H1 (cell line): ENCODE measurements around the gene CCDC9B. TPM values are rescaled to one million over a fixed set of nuclear protein-coding genes. Genes with fewer than 3 reads are reported as not detected.

Experiments
- CBX5 ChIP-seq: fragments of 300-800, 300-1000 bp; sonication (generic); IDR thresholded peaks from 2 replicates; pipeline ENCODE4 v1.7.1; 2016; ENCODE audit warnings: antibody characterized with exemption, low read length, low read depth
- CEBPB ChIP-seq: IDR thresholded peaks from 2 replicates; pipeline ENCODE4 v1.6.1; 2012; ENCODE audit warnings: low read depth, low read length
- CHD2 ChIP-seq: IDR thresholded peaks from 2 replicates; pipeline ENCODE4 v1.6.1; 2012; ENCODE audit warnings: low read length, improper control_type of control experiment
- EGR1 ChIP-seq: IDR thresholded peaks from 2 replicates; pipeline ENCODE4 v1.6.1; 2011; ENCODE audit warnings: low read depth, low read length, borderline replicate concordance
- KDM1A ChIP-seq: fragments of 200-600, 300-600 bp; sonication (generic); IDR thresholded peaks from 2 replicates; pipeline ENCODE4 v1.7.1; 2016; ENCODE audit warnings: mild to moderate bottlenecking, low read length, borderline replicate concordance
- MAFK ChIP-seq: IDR thresholded peaks from 2 replicates; pipeline ENCODE4 v1.6.1; 2012; ENCODE audit warnings: low read depth, mild to moderate bottlenecking, improper control_type of control experiment, low read length
- NANOG ChIP-seq: IDR thresholded peaks from 2 replicates; pipeline ENCODE4 v1.6.1; 2011; ENCODE audit warnings: low read length, low read depth, mild to moderate bottlenecking, inconsistent platforms; ENCODE audit not compliant: insufficient read depth, poor library complexity, severe bottlenecking
- RAD21 ChIP-seq, 2 experiments: IDR thresholded peaks in 1 of 2; conservative IDR thresholded peaks in 1 of 2; 2 replicates each; pipeline ENCODE4 v1.6.1; 2011; ENCODE audit warnings: low read depth in 2 of 2, low read length in 2 of 2, improper control_type of control experiment in 1 of 2, inconsistent platforms in 1 of 2, mild to moderate bottlenecking in 1 of 2, moderate library complexity in 1 of 2
- SP1 ChIP-seq: IDR thresholded peaks from 2 replicates; pipeline ENCODE4 v1.6.1; 2011; ENCODE audit warnings: low read depth, low read length
- SRF ChIP-seq: IDR thresholded peaks from 2 replicates; pipeline ENCODE4 v1.6.1; 2011; ENCODE audit warnings: mild to moderate bottlenecking, low read depth, low read length, moderate library complexity
- TAF1 ChIP-seq: IDR thresholded peaks from 2 replicates; pipeline ENCODE4 v1.6.1; 2011; ENCODE audit warnings: mild to moderate bottlenecking, low read depth, low read length
- TAF7 ChIP-seq: optimal IDR thresholded peaks from 2 replicates; pipeline ENCODE3; 2011; ENCODE audit warnings: low read depth, mild to moderate bottlenecking, inconsistent platforms, low read length, moderate library complexity, borderline replicate concordance
- polyA plus RNA-seq, 7 experiments: library from polyadenylated mRNA; depleted of rRNA in 3 of 7; stranded (reverse) in 5 of 7; unstranded in 2 of 7; fragments of >200 nt in 5 of 7; fragments of 200-250 nt in 2 of 7; gene quantifications; 1 replicate in 5 of 7; 2 replicates in 1 of 7; 4 replicates in 1 of 7; pipeline versions ENCODE4 v1.2.1 to v1.2.3, GENCODE V29; 2011 to 2013; ENCODE audit warnings: missing spikeins in 2 of 7, mixed read lengths in 2 of 7
- total RNA-seq: library from RNA; stranded (reverse); fragmentation: NEBNext Ultra II Directional; extraction: Animal tissue kit (Norgen Biotek cat#: 25700); gene quantifications from 2 replicates; pipeline ENCODE4 v1.2.1, GENCODE V29; 2021
- TF ChIP-seq, protein P1 (sequence below): IDR thresholded peaks from 2 replicates; pipeline ENCODE4 v1.6.1; 2011; ENCODE audit warnings: low read length, improper control_type of control experiment
- TF ChIP-seq, protein P2 (sequence below): IDR thresholded peaks from 2 replicates; pipeline ENCODE4 v1.6.1; 2011; ENCODE audit warnings: low read depth, mild to moderate bottlenecking, low read length; ENCODE audit not compliant: insufficient read depth
- TF ChIP-seq, protein P3 (sequence below): IDR thresholded peaks from 2 replicates; pipeline ENCODE4 v1.6.1; 2012; ENCODE audit warnings: inconsistent platforms

Gene CCDC9B
- total and polyA plus RNA-seq, 2 of the 8 experiments (the other 6 are each of a cell fraction or from before 2014, with no cell fraction given) = 0.45 to 0.78 TPM

DNA sequence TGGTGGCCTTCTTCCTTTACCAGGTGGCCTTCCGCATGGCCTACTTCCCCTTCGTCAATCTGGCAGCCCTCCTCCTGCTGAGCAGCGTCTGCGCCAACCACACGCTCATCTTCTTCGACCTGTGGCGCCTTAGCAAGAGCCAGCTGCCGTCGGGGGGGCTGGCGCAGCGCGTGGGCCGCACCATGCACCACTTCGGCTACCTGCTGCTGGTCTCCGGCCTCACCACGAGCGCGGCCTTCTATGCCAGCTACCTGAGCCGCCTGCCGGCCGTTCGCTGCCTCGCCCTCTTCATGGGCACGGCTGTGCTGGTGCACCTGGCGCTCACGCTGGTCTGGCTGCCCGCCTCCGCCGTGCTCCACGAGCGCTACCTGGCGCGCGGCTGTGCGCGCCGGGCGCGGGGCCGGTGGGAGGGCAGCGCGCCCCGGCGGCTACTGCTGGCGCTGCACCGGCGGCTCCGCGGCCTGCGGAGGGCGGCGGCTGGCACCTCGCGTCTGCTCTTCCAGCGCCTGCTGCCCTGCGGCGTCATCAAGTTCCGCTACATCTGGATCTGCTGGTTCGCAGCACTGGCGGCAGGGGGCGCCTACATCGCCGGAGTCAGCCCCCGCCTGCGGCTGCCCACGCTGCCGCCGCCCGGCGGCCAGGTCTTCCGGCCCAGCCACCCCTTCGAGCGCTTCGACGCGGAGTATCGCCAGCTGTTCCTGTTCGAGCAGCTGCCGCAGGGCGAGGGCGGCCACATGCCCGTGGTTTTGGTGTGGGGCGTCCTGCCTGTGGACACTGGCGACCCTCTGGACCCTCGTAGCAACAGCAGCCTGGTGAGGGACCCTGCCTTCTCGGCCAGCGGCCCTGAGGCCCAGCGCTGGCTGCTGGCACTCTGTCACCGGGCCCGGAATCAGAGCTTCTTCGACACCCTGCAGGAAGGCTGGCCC lies 27.2 kb upstream of the CCDC9B start (continued):
- TF ChIP-seq, protein P1, sequence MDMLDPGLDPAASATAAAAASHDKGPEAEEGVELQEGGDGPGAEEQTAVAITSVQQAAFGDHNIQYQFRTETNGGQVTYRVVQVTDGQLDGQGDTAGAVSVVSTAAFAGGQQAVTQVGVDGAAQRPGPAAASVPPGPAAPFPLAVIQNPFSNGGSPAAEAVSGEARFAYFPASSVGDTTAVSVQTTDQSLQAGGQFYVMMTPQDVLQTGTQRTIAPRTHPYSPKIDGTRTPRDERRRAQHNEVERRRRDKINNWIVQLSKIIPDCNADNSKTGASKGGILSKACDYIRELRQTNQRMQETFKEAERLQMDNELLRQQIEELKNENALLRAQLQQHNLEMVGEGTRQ = no peak
- no peak for TF ChIP-seq TAF1
- no peak for TF ChIP-seq MAFK
- peak; percentile 1 for TF ChIP-seq NANOG
- TF ChIP-seq CEBPB = no peak
- peak; percentile 94 for TF ChIP-seq EGR1
- TF ChIP-seq, protein P2, sequence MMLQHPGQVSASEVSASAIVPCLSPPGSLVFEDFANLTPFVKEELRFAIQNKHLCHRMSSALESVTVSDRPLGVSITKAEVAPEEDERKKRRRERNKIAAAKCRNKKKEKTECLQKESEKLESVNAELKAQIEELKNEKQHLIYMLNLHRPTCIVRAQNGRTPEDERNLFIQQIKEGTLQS = peak; percentile 61; the same call in 1 of the 2 replicates
- TF ChIP-seq, protein P3, sequence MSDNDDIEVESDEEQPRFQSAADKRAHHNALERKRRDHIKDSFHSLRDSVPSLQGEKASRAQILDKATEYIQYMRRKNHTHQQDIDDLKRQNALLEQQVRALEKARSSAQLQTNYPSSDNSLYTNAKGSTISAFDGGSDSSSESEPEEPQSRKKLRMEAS = peak; percentile 99
- TF ChIP-seq TAF7 = peak; percentile 94
- no peak for TF ChIP-seq KDM1A
- peak; percentile 64 for TF ChIP-seq SRF
- no peak; the same call in 1 of the 2 replicates for TF ChIP-seq CHD2
- TF ChIP-seq SP1 = 0 out of 2 replicates have a peak, but pooled peaks have one; percentile 36
- peak; percentile 41 to 64 for TF ChIP-seq RAD21 (IDR thresholded peaks at IDR 0.05 in 1 of 2, conservative IDR thresholded peaks at IDR 0.05 in 1 of 2; ENCODE audit: low read depth in 2 of 2, low read length in 2 of 2)
- no peak for TF ChIP-seq CBX5
